Osteoblast (primary cell): ENCODE data around the gene CIROP. TPM values are rescaled to one million over a fixed set of nuclear protein-coding genes. Genes with fewer than 3 reads are reported as not detected.
A peak's percentile ranks its signal among the peaks of the same experiment; 100 is the strongest.

Experiments used
- DNase-seq: peaks from one replicate; pipeline ENCODE4 v3.0.0; 2011; ENCODE audit warnings: low spot score, mixed read lengths; ENCODE audit not compliant: insufficient read length; ENCODE audit errors: missing footprints
- H2AFZ ChIP-seq: 2 replicates; pipeline ENCODE4 v1.6.0; 2011; ENCODE audit warnings: mild to moderate bottlenecking, low read length
- H3K27ac ChIP-seq: 2 replicates; pipeline ENCODE4 v1.5.1; 2011; ENCODE audit warnings: mild to moderate bottlenecking, low read depth, low read length, moderate library complexity
- H3K27me3 ChIP-seq: 2 replicates; pipeline ENCODE4 v1.6.0; 2012; ENCODE audit warnings: mild to moderate bottlenecking, control low read depth, inconsistent platforms, low read length, moderate library complexity; ENCODE audit not compliant: insufficient read depth
- H3K36me3 ChIP-seq: 2 replicates; pipeline ENCODE4 v1.5.1; 2011; ENCODE audit warnings: mild to moderate bottlenecking, low read length, control low read depth, moderate library complexity; ENCODE audit not compliant: insufficient read depth
- H3K4me1 ChIP-seq: 2 replicates; pipeline ENCODE4 v1.5.1; 2011; ENCODE audit warnings: mild to moderate bottlenecking, low read length, control low read depth, moderate library complexity; ENCODE audit not compliant: insufficient read depth
- H3K4me2 ChIP-seq: 2 replicates; pipeline ENCODE4 v1.6.0; 2011; ENCODE audit warnings: mild to moderate bottlenecking, low read length; ENCODE audit not compliant: insufficient read depth
- H3K4me3 ChIP-seq: fragments of 200-600 bp; sonication (generic); 3 replicates; pipeline ENCODE4 v1.5.1; 2012; ENCODE audit warnings: mild to moderate bottlenecking, low read length, inconsistent platforms; ENCODE audit not compliant: insufficient read depth
- H3K79me2 ChIP-seq: 2 replicates; pipeline ENCODE4 v1.6.0; 2012; ENCODE audit warnings: mild to moderate bottlenecking, low read length, control low read depth, inconsistent platforms; ENCODE audit not compliant: insufficient read depth
- H3K9me3 ChIP-seq: 2 replicates; pipeline ENCODE4 v1.5.1; 2011; ENCODE audit warnings: low read depth, low read length, control low read depth
- H4K20me1 ChIP-seq: 2 replicates; pipeline ENCODE4 v1.6.0; 2012; ENCODE audit warnings: mild to moderate bottlenecking, low read length, control low read depth; ENCODE audit not compliant: insufficient read depth
- CTCF ChIP-seq: IDR thresholded peaks from 2 replicates; pipeline ENCODE4 v1.5.1; 2011; ENCODE audit warnings: mild to moderate bottlenecking, low read depth, low read length, moderate library complexity; ENCODE audit errors: extremely low read depth
- total RNA-seq: library from RNA; depleted of rRNA; stranded (reverse); fragments of >200 nt; gene quantifications from 2 replicates; pipeline ENCODE4 v1.2.3, GENCODE V29; 2012

CIROP gene
- total RNA-seq, 1 donor: not detected

- Histone ChIP-seq H3K4me1 (peaks cover 19% of the 10 kb centered on the region), H3K27ac (no peak overlapping the region), H4K20me1 (peaks cover 15% of the 10 kb centered on the region), H3K4me2 (peak overlapping the region; percentile 93), H3K4me3 (no peak overlapping the region), H2AFZ (no peak overlapping the region), H3K79me2 (no peaks in the 10 kb centered on the region), H3K27me3 (no peaks in the 10 kb centered on the region), H3K36me3 (peaks cover 21% of the 10 kb centered on the region), H3K9me3 (no peaks in the 10 kb centered on the region)
- TF ChIP-seq CTCF: no peak
- peak; percentile 93 for DNase-seq
Observed at GRCh38 chr14:23055621-23056144, 49.1 kb downstream of the CIROP start.

- H3K9me3 ChIP-seq: no peaks in the 10 kb centered on the region
- peaks cover 19% of the 10 kb centered on the region for H3K4me1 ChIP-seq
- H3K36me3 ChIP-seq: peaks cover 16% of the 10 kb centered on the region
- H3K4me2 ChIP-seq: no peak overlapping the region
- no peaks in the 10 kb centered on the region for H3K79me2 ChIP-seq
- peaks cover 14% of the 10 kb centered on the region for H4K20me1 ChIP-seq
- no peak for TF ChIP-seq CTCF
- H2AFZ ChIP-seq: no peak overlapping the region
- no peaks in the 10 kb centered on the region for H3K27me3 ChIP-seq
- no peak overlapping the region for H3K27ac ChIP-seq
- DNase-seq: peak; percentile 58
- no peak overlapping the region for H3K4me3 ChIP-seq
Observed at GRCh38 chr14:23055147-23055550, 49.6 kb downstream of the CIROP start.

GRCh38 chr14:23054000-23054811, 50.6 kb downstream of the CIROP start:
- Histone ChIP-seq H3K27me3 (no peaks in the 10 kb centered on the region), H3K4me2 (no peak overlapping the region), H3K27ac (no peak overlapping the region), H2AFZ (no peak overlapping the region), H4K20me1 (peaks cover 13% of the 10 kb centered on the region), H3K36me3 (peaks cover 8% of the 10 kb centered on the region), H3K4me1 (peaks cover 19% of the 10 kb centered on the region), H3K9me3 (no peaks in the 10 kb centered on the region), H3K4me3 (no peak overlapping the region), H3K79me2 (no peaks in the 10 kb centered on the region)
- TF ChIP-seq CTCF: peak; percentile 19
- DNase-seq: peak; percentile 82

GRCh38 chr14:23053426-23053825, 51.4 kb downstream of the CIROP start:
- Histone ChIP-seq H3K36me3 (no peaks in the 10 kb centered on the region), H2AFZ (no peak overlapping the region), H3K27ac (no peak overlapping the region), H3K9me3 (no peaks in the 10 kb centered on the region), H3K4me1 (peaks cover 17% of the 10 kb centered on the region), H3K4me3 (no peak overlapping the region), H4K20me1 (peaks cover 5% of the 10 kb centered on the region), H3K79me2 (no peaks in the 10 kb centered on the region), H3K27me3 (no peaks in the 10 kb centered on the region), H3K4me2 (no peak overlapping the region)
- no peak for TF ChIP-seq CTCF
- peak; percentile 76 for DNase-seq
